ENCODE measurements around the gene ADAD1. TPM values are rescaled to one million over a fixed set of nuclear protein-coding genes. Genes with fewer than 3 reads are reported as not detected.
"Not testable (repeated sequence)": the region's sequence is repeated elsewhere in the genome, so short reads cannot be mapped to it uniquely, and the experiment has no call there.

ADAD1 gene
- total RNA-seq, 1 donor from 2014 or later, result not detected

DNA sequence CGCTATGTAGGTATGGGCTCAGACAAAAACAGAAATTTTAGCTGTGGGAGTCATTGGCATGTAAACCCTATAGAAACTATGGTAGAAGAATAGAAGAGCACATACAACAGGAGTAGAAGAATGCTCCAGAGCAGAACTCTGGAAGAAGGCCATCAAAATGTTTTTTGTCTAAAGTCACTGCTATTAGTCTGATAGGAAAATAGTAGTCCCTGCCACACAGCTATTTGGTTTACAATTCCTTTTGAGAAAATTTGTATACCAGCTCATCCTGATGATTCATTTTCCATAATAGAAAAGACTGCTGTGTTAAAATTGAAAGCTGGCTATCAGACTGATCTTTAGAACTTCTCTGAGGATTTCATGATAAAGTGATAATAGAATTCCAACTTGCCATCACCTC lies 32.8 kb upstream of the ADAD1 start:
- TF ChIP-seq, protein P1, sequence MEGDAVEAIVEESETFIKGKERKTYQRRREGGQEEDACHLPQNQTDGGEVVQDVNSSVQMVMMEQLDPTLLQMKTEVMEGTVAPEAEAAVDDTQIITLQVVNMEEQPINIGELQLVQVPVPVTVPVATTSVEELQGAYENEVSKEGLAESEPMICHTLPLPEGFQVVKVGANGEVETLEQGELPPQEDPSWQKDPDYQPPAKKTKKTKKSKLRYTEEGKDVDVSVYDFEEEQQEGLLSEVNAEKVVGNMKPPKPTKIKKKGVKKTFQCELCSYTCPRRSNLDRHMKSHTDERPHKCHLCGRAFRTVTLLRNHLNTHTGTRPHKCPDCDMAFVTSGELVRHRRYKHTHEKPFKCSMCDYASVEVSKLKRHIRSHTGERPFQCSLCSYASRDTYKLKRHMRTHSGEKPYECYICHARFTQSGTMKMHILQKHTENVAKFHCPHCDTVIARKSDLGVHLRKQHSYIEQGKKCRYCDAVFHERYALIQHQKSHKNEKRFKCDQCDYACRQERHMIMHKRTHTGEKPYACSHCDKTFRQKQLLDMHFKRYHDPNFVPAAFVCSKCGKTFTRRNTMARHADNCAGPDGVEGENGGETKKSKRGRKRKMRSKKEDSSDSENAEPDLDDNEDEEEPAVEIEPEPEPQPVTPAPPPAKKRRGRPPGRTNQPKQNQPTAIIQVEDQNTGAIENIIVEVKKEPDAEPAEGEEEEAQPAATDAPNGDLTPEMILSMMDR (IDR thresholded peaks at IDR 0.05), result no peak
- Mint-ChIP-seq H3K9me3 (ENCODE audit: low read depth) (no peaks in the 10 kb centered on the region), H3K4me1 (ENCODE audit: low read depth) (peaks cover 6% of the 10 kb centered on the region), H3K4me3 (ENCODE audit: unreplicated experiment) (no peak overlapping the region), H3K36me3 (ENCODE audit: low read depth) (peaks cover 30% of the 10 kb centered on the region), H3K27me3 (ENCODE audit: low read depth) (no peaks in the 10 kb centered on the region), H3K27ac (ENCODE audit: unreplicated experiment) (no peak overlapping the region)
- DNase-seq (ENCODE audit: low spot score), result no peak

DNA sequence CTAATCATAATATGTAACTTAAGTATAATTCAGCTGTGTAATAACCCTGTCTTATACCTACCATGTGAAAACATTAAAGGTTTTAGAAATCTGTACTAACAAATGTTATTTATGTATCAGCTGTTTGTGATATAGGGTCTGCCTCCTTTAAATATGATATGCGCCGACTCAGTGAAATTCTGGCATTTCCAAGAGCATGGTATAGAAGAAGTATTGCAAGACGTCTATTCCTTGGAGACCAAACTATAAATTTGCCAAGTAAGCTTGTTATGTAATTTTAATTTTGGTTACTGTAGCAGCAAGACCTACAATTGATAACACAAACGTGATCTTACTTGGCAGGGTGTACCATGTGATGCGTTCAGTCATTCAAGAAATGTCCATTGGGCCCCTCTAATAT lies 32.3 kb upstream of the ADAD1 start:
- TF ChIP-seq, protein P1 (IDR thresholded peaks at IDR 0.05), result no peak
- Mint-ChIP-seq H3K27ac (ENCODE audit: unreplicated experiment) (no peak overlapping the region), H3K27me3 (ENCODE audit: low read depth) (no peaks in the 10 kb centered on the region), H3K4me3 (ENCODE audit: unreplicated experiment) (no peak overlapping the region), H3K36me3 (ENCODE audit: low read depth) (peaks cover 33% of the 10 kb centered on the region), H3K4me1 (ENCODE audit: low read depth) (peaks cover 6% of the 10 kb centered on the region), H3K9me3 (ENCODE audit: low read depth) (no peaks in the 10 kb centered on the region)
- DNase-seq (ENCODE audit: low spot score), result no peak

DNA sequence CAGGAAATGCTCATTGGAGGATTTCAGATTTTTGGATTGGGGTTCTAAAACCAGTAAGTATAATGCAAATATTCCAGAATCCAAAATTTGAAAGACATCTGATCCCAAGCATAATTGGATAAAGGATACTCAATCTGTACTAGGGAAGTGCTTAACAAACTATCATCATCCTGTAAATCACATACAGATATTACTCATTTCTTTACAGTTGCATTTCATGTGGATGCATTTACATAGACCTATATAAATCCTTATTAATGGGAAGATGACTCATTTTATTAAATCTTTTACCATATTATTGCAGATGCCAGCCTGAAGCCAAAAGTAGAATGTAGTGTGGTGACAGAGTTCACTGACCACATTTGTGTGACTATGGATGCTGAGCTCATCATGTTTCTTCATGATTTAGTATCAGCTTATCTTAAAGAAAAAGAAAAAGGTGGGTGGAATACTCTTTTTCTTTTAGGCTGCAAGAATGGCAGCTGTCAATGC lies 22.4 kb upstream of the ADAD1 start:
- H3K9me3 Mint-ChIP-seq (ENCODE audit: low read depth), result no peaks in the 10 kb centered on the region
- TF ChIP-seq, protein P1 (IDR thresholded peaks at IDR 0.05), result no peak
- H3K27ac Mint-ChIP-seq (ENCODE audit: unreplicated experiment), result no peak overlapping the region
- H3K4me3 Mint-ChIP-seq (ENCODE audit: unreplicated experiment), result no peak overlapping the region
- peaks cover 29% of the 10 kb centered on the region for H3K36me3 Mint-ChIP-seq (ENCODE audit: low read depth)
- no peaks in the 10 kb centered on the region for H3K27me3 Mint-ChIP-seq (ENCODE audit: low read depth)
- H3K4me1 Mint-ChIP-seq (ENCODE audit: low read depth), result no peaks in the 10 kb centered on the region
- no peak for DNase-seq (ENCODE audit: low spot score)

DNA sequence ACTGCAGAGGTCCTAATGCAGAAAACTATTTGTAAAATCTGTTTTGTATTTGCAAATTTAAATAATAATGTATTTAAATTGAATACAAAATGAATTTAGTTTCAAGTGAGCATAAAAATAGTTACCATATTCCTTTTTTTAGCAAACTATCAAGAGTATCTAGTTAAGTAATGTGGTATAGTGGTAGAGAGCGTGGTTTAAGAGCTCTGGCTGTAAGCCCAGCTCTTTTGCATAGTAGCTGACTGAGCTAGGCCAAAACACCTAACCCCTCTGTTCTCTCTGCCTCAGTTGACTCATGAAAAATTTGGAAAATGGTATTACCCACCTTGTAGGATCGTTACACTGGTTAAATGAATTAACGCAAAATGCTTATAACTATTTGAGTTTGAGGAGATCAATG lies 18.1 kb upstream of the ADAD1 start:
- TF ChIP-seq, protein P1 (IDR thresholded peaks at IDR 0.05), result no peak
- DNase-seq (ENCODE audit: low spot score), result no peak

DNA sequence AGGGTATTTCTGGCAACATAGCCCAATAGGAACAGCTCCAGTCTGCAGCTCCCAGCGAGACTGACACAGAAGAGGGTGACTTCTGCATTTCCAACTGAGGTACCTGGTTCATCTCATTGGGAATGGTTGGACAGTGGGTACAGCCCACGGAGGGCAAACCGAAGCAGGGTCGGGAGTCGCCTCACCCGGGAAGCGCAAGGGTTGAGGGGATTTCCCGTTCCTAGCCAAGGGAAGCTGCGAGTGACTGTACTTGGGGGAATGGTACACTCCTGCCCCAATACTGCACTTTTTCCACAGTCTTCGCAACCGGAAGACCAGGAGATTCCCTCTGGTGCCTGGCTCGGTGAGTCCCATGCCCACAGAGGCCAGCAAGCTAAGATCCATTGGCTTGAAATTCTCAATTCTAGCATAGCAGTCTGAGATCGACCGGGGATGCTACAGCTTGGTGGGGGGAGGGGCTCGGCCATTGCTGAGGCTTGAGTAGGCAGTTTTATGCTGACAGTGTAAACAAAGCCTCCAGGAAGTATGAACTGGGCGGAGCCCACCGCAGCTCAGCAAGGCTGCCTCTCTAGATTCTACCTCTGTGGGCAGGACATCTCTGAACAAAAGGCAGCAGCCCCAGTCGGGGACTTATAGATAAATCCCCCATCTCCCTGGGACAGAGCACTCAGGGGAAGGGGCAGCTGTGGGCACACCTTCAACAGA lies 14.0 kb upstream of the ADAD1 start:
- Mint-ChIP-seq H3K36me3 (ENCODE audit: low read depth) (peaks cover 34% of the 10 kb centered on the region), H3K4me3 (ENCODE audit: unreplicated experiment) (no peak overlapping the region), H3K9me3 (ENCODE audit: low read depth) (peaks cover 38% of the 10 kb centered on the region), H3K27me3 (ENCODE audit: low read depth) (no peaks in the 10 kb centered on the region), H3K4me1 (ENCODE audit: low read depth) (no peaks in the 10 kb centered on the region), H3K27ac (ENCODE audit: unreplicated experiment) (no peak overlapping the region)
- TF ChIP-seq, protein P1 (IDR thresholded peaks at IDR 0.05), result no peak
- DNase-seq (ENCODE audit: low spot score), result no peak

More for the DNA sequence above, 18.1 kb upstream of the ADAD1 start:
- H3K36me3 Mint-ChIP-seq (ENCODE audit: low read depth), result peaks cover 31% of the 10 kb centered on the region
- H3K27me3 Mint-ChIP-seq (ENCODE audit: low read depth), result no peaks in the 10 kb centered on the region
- no peak overlapping the region for H3K27ac Mint-ChIP-seq (ENCODE audit: unreplicated experiment)
- H3K4me3 Mint-ChIP-seq (ENCODE audit: unreplicated experiment), result no peak overlapping the region
- no peaks in the 10 kb centered on the region for H3K4me1 Mint-ChIP-seq (ENCODE audit: low read depth)
- H3K9me3 Mint-ChIP-seq (ENCODE audit: low read depth), result peaks cover 3% of the 10 kb centered on the region

DNA sequence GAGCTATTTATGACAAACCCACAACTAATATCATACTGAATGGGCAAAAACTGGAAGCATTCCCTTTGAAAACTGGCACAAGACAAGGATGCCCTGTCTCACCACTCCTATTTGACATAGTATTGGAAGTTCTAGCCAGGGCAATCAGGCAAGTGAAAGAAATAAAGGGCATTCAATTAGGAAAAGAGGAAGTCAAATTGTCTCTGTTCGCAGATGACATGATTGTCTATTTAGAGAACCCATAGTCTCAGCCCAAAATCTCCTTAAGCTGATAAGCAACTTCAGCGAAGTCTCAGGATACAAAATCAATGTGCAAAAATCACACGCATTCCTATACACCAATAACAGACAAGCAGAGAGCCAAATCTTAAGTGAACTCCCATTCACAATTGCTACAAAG lies 10.0 kb upstream of the ADAD1 start:
- H3K4me3 Mint-ChIP-seq (ENCODE audit: unreplicated experiment); H3K27ac Mint-ChIP-seq (ENCODE audit: unreplicated experiment); DNase-seq (ENCODE audit: low spot score); H3K27me3 Mint-ChIP-seq (ENCODE audit: low read depth); H3K4me1 Mint-ChIP-seq (ENCODE audit: low read depth): not testable (repeated sequence)
- H3K9me3 Mint-ChIP-seq (ENCODE audit: low read depth), result peaks cover 49% of the 10 kb centered on the region
- peaks cover 18% of the 10 kb centered on the region for H3K36me3 Mint-ChIP-seq (ENCODE audit: low read depth)
